OCI-LY3 (cell line): ENCODE data around the gene NYAP1.

ENCODE experiments used
- EZH2phosphoT487 ChIP-seq: fragments of 200-600 bp; shearing (Covaris generic); IDR thresholded peaks from 2 replicates; pipeline ENCODE4 v1.6.1; 2018; ENCODE audit warnings: antibody characterized with exemption, mixed run types, low read depth
- TF ChIP-seq, protein P1 (sequence below): fragments of 200-600, 300-600 bp; sonication (generic); IDR thresholded peaks from 2 replicates; pipeline ENCODE4 v1.5.1; 2014; ENCODE audit warnings: antibody characterized with exemption, low read length, low read depth

DNA sequence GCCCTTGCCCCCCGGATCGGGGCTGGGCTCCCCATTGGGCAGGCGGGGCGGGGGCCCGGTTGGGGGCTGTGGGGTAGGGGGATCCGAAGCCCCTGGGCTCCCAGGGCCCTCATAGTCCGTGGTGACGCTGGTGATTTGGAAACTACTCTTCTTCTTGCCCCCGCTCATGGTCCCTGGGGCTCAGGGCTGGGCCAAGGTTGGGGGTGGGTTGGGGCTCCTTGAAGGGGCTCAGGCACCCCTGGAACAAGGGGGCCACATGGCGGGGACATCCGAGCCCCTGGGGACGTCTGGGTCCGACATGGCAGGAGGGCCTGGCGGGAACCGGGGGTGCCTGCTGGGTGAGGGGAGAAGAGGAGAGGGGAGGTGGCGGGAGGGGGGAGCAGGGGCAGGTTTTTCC lies 5.9 kb upstream of the NYAP1 start:
- TF ChIP-seq, protein P1, sequence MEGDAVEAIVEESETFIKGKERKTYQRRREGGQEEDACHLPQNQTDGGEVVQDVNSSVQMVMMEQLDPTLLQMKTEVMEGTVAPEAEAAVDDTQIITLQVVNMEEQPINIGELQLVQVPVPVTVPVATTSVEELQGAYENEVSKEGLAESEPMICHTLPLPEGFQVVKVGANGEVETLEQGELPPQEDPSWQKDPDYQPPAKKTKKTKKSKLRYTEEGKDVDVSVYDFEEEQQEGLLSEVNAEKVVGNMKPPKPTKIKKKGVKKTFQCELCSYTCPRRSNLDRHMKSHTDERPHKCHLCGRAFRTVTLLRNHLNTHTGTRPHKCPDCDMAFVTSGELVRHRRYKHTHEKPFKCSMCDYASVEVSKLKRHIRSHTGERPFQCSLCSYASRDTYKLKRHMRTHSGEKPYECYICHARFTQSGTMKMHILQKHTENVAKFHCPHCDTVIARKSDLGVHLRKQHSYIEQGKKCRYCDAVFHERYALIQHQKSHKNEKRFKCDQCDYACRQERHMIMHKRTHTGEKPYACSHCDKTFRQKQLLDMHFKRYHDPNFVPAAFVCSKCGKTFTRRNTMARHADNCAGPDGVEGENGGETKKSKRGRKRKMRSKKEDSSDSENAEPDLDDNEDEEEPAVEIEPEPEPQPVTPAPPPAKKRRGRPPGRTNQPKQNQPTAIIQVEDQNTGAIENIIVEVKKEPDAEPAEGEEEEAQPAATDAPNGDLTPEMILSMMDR, result no peak
- no peak for TF ChIP-seq EZH2phosphoT487
